Muscle layer of colon (tissue), 2 donors: ENCODE measurements around the gene SIGLEC12.
"Not testable (repeated sequence)": the region's sequence is repeated elsewhere in the genome, so short reads cannot be mapped to it uniquely, and the experiment has no call there.

ENCODE experiments used
- H3K27ac ChIP-seq: one replicate; pipeline ENCODE4 v1.7.0; 2013; ENCODE audit warnings: low read depth, mild to moderate bottlenecking, low read length, moderate library complexity
- H3K27me3 ChIP-seq, 2 donors: one replicate each; pipeline ENCODE4 v1.7.0; 2013; ENCODE audit warnings: low read length in 2 of 2, mild to moderate bottlenecking in 2 of 2; ENCODE audit not compliant: insufficient read depth in 2 of 2, control insufficient read depth in 1 of 2
- H3K36me3 ChIP-seq: one replicate; pipeline ENCODE4 v1.7.0; 2013; ENCODE audit warnings: mild to moderate bottlenecking, low read length; ENCODE audit not compliant: insufficient read depth
- H3K4me1 ChIP-seq: one replicate; pipeline ENCODE4 v1.7.0; 2013; ENCODE audit warnings: mild to moderate bottlenecking, low read length; ENCODE audit not compliant: insufficient read depth
- H3K4me3 ChIP-seq, 2 donors: one replicate each; pipeline ENCODE4 v1.7.0; 2013; ENCODE audit warnings: low read length in 2 of 2, low read depth in 1 of 2, mild to moderate bottlenecking in 1 of 2, moderate library complexity in 1 of 2
- H3K9ac ChIP-seq: one replicate; pipeline ENCODE4 v1.7.0; 2013; ENCODE audit warnings: low read length
- H3K9me3 ChIP-seq: one replicate; pipeline ENCODE4 v1.7.0; 2013; ENCODE audit warnings: mild to moderate bottlenecking, low read length
- donor health status: abdominal sarcoma.
- donor health status: Adenocarcinoma of cecum.

The SIGLEC12 gene

GRCh38 chr19:51448011-51448410, 53.6 kb downstream of the SIGLEC12 start:
- Histone ChIP-seq H3K36me3 (no peaks in the 10 kb centered on the region), H3K27me3 (no peaks in the 10 kb centered on the region), H3K9me3 (no peaks in the 10 kb centered on the region), H3K4me3 (no peak overlapping the region), H3K9ac (no peak overlapping the region), H3K4me1 (no peaks in the 10 kb centered on the region), H3K27ac (no peak overlapping the region)

GRCh38 chr19:51447510-51447909, 54.1 kb downstream of the SIGLEC12 start:
- H3K27ac ChIP-seq, H3K9ac ChIP-seq, H3K36me3 ChIP-seq, H3K9me3 ChIP-seq, H3K4me3 ChIP-seq, H3K4me1 ChIP-seq, H3K27me3 ChIP-seq: not testable (repeated sequence)

- Histone ChIP-seq H3K27ac (no peak overlapping the region), H3K9ac (no peak overlapping the region), H3K9me3 (no peaks in the 10 kb centered on the region), H3K36me3 (no peaks in the 10 kb centered on the region), H3K4me1 (no peaks in the 10 kb centered on the region), H3K27me3 (no peaks in the 10 kb centered on the region), H3K4me3 (no peak overlapping the region)
These were observed 59.9 kb downstream of the SIGLEC12 start for GRCh38 chr19:51441410-51442390.
